Stimulated activated naive CD8-positive, alpha-beta T cell treated with anti-CD3 and anti-CD28 coated beads, Interleukin-15, Interleukin-2, amounts not matched to agents 100 U/mL and 50 U/mL, for 24 hours (primary cell): ENCODE data around the gene SPI1.

ENCODE experiments used
- ATAC-seq: fragments of 150-1000 bp; cut with Tn5 transposase; one replicate; pipeline ENCODE4 v1.10.0; 2021
- DNase-seq: peaks from one replicate; pipeline ENCODE4 v3.0.0; 2021

Gene SPI1

DNA sequence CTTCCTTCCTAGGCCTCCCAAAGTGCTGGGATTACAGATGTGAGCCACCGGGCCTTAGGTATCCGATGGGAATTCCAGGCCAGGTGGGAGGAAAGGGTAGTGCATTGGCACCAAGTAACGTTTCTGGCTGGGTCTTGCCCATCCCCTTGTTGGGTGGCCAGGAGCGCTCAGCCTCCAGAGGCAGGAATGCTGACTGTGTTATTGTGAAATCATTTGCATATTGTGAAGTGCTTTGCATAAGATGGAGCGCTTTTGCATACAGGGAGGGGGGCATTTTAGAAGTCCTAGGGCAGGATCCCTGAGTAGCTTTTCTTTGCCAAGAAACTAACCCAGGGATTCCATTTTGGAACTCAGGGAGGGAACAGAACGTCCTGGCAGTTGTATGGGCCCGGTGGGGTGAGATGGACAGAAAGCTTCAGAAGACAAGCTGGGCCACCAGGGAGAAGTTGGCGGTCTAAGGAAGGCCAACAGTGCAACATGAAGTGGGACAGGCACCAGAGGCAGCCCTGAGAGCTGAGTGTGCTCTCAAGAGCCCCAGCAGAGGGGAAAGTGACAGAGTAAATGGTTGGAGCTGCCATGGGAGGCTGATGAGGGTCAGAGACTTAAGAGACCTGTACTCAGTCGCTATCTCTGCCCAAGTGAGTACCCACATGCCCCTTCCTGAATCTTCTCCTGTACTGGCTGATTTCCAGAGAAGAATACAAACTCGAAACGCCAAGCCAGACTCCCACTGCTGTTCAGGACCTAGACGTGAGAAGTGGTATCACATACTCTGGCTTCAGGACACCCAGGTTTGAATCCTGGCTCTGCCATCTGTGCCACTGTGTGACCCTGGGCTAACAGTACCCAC is 28.8 kb upstream of the SPI1 start:
- ATAC-seq (no peak), DNase-seq (no peak)

DNA sequence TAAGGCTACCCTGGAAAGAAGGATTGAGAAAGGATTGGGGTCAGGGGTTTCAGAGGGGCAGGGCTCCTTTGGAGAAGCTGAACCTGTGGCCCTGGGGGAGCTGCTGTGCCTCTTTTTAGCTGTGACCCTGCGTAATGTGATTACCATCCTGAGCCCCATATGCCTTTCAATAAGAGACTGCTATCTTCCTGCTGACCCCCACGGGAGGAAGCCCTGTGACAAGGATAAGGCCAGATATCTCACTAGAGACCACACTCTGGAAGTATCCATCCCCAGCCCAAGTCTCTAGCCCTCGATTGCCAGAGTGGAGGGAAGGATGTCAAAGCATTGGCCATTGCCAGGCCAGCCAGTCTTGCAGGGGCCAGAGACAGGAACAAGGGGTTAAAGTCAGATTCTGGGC is 25.2 kb upstream of the SPI1 start:
- ATAC-seq: no peak
- no peak for DNase-seq

DNA sequence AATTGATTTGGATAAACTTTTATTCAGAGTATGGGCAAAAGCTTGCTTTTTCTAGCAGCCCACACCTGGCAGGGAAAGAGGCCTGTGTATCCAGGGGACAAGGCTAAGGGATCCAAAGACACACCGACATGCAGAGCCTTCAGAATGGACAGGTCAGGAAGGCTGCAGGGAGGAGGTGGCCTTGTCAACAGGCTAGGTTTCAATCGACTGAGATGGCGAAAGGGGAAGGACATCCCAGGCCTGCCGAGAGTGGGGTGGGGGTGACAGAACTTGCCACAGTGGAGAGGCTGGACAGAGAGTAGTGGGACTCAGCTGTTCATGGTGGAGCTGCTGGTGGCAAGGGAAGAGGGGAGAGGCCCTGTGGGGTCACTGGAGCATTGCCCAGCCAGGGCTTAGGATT is 24.8 kb upstream of the SPI1 start:
- DNase-seq (no peak), ATAC-seq (no peak)

DNA sequence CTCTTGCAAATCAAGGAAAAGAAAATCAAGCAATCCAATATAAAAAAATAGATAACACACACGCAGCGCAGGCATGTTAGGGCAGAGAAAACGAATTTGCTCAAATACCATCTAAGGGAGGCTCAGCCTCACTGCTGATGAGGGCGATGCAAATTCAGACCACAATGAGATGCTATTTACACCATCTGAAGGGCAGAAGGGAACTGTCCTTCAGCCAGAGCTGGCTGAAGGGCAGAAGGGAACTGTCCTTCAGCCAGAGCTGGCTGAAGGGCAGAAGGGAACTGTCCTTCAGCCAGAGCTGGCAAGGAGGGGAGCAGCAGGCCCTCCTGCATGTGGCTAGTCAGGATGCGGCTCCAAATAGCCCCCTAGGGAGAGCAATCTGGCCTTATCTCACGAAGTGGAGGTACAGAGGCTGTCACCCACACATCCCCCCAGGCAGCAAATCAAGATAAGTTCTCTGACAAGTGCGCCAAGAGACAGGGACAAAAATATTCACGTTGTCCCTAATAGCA is 22.5 kb upstream of the SPI1 start:
- DNase-seq (no peak), ATAC-seq (no peak)

DNA sequence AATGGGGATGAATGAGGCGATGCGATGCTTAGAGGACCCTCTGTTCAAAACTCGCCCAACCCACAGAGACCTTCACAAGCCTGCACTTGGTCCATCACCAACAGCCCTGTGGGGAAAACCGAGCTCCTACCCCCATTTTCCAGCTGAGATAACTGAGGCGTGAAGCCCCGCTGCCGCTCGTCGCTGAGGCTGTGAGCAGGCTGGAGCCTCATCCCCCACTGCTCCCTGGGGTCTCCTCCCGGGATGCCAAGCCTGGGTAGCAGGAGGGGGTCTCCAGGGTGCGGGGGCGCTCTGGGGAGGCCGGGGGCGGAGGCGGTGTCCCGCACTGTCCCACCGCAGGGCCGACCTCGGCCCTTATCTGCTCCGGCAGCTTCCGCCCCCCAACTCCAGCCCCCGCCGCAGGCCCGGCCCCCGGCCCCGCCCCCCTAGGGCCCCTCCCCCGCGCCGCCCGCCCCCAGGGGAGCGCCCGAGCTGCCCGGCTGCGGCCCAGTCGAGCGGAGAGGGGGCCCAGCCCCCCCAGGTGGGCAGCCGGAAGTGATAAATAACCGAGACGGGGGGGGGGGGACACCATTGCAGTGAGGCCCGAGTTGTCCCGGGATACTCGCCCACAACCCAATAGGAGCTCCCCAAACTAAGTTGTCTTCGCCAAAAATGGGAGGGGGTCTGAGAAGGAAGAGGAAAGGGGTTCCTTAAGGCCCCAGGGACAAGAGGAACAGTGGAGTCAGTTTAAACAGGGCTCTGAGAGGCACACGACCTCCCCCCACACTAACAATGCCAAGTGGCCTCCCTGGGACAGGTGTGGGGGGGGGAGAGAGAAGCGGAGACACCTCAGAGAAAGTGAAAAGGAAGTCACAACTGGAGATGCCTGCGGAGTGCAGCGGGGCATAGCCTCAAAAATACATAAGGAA is 21.8 kb upstream of the SPI1 start:
- ATAC-seq: peak; percentile 61
- DNase-seq: no peak

DNA sequence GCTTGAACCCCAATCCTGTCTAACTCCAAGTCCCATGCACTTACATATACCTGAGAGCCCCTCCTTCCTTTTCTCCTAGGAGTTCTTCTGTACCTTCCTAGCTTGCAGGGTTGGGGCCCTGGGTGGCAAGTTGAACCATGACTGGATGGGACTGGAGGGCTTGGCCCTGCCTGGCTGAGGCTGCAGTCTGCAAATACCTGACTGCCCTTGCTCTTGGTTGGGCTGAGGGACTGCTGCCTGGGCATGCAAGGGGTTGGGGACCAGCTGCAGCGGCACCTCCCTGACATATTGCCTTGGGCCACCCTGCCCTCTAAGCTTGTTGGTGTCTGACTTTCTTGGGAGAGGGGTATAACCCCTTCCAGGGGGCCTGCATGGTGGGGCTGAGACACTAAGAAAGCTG is 20.2 kb upstream of the SPI1 start:
- ATAC-seq (no peak), DNase-seq (no peak)

DNA sequence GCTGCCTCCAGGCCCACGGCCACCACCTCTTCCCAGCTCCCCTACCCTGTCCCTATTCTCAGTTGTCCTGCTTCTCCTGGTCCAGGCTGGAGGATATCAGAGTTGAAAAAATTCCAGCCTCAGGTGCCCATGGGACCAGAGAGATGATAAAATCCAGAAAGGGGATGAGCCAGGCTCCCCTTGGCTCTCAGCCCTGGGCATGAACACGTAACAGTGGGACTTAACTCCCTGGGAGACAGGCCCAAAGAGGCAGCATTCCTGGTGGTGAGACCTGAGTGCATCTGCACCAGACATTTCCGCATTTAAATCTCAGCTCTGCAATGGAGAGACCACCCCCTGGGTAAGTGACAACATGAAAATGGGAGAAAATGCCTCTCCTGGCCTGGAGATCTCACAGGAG is 19.7 kb upstream of the SPI1 start:
- no peak for ATAC-seq
- no peak for DNase-seq

DNA sequence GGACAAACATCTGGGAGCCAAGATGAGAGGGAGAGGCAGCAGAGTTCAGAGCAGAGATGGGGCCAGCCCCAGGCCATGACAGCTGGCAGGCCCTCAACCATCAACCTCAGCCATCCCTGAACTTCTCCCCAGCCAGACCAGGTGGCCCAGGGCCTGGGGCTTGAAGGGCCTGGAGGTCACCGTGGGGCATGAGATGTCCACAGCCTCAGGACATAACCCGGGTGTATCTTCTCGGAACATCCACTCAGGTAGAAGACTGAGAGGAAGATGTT is 17.6 kb upstream of the SPI1 start:
- ATAC-seq: no peak
- peak; percentile 7 for DNase-seq

DNA sequence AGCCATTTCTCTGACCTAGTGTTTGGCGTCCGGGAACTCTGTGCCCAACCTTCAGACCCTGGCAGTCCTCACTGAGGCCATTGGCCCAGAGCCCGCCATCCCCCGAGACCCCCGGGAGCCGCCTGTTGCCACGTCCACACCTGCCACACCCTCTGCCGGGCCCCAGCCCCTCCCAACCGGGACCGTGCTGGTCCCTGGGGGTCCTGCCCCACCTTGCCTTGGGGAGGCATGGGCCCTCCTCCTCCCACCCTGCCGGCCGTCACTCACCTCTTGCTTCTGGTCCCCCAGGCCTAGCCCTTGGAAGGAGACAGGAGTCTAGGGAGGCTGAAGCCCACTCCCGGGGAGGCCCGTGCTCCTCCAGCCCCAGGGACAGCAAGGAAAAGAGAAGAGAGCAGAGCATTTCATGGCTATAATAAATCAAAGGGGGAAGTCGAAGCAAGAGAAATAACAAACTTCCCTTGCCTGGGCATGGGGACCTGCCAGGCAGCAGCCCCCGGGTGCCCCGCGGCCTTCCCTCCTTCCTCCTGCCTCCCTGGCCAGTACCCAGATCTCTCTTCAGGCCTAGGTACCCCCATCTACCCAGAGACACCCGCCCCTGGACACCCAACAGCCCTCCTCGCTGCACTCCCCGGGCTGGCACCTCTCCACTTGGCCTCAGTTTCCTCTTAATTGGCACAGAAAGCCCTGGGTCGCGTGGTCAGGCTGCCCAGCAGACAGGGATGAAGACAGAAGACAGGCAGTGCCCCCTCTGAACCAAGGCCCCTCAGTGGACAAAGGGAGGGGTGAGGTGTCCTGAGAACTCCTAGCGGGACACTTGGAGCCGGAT is 17.1 kb upstream of the SPI1 start:
- no peak for DNase-seq
- ATAC-seq: no peak

DNA sequence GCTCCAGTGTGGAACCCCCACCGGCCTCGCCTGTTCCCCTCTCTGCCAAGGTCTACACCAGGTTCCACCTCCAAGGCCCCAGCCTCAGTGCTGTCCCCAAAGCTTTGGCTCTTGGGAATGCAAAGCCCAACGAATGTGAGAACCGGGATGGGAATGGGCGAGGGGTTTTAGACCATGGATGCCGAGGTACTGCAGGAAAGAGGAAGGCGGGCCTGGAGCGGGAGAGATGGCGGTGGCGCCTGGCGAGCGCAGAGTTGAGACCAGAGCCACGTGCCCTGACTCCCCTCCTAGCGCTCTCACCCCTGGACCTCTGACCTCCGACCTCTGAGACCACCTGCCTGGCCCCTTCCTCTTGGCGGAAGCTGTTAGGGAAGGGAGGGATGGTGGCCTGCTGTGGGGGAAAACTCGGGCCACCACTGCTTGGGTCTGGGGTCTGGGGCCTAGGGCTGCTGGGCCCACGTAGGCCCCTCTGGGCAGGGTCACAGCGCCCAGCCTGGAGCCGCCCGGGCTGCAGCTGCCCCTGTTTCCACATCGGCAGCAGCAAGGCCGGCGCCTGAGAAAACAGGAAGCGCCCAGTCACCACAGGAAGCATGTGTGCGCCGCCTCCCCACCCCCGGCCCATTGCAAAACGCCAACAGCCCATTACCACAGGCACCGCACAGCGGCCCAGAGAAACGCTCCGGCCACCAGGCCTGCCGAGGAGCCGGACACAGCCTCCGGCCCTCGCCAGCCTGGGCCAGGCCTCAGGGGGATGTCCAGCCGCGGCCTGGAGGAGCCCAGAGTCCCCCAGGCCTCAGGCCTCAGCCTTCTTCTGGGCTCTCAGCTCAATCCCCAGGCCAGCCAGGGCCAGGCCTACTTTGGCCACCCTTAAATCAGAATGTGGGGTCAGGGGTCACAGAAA is 16.2 kb upstream of the SPI1 start:
- ATAC-seq: peak; percentile 73
- DNase-seq: peak; percentile 65

DNA sequence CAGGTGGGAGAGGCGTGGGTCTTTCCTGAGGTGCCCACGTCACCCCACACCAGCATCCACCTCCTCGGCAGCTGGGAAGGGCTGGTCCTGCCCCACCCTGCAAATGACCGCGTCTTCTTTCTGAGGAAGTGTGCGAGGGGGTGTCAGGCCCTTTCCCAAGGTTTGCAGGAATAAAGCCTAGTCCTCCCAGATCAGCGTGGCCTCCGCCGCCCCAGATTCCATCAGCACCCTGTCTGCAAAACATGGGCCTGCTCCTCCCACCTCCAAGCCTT is 15.6 kb upstream of the SPI1 start:
- ATAC-seq (no peak), DNase-seq (no peak)

DNA sequence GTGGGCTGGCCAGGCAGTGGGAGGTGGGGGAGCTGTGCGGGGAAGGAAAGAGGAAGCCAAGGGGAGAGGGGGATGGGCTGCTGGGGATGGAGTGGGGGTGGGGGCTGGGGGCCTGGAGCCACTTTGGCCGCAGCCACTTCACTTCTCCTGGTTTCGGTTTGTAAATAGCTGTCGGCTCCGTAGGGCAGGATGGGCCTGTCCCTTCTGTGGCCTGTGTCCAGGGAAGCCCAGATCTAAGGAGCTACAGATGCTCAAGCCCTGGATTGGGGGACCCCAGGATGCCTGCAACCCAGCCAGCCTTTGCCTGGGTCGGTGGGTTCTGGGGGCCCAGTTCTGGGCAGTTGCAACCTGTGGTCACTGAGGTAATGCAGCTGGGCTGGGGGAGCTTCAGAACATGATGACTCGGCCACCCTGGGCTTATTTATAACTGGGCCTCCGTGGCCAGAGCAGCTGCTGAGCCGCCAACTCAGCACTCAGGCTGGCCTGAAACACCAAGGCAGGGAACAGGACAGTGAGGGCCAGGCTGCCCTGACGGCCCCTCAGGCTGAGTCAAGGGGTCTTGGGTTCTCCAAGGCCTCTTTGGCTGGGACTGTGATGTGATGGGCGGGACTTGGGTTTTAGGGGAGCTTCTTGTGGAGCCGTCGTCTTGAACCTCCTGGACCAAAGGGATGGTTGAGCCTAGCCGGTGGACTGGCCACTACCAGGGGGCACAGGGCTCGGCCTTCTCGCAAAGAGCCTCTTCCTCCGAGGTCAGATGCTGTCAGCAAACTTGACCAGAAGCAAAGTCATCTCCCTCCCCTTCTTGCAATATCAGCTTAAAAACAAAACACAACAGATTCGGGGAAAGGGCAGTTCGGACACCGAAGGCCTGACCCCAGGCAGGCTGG is 15.1 kb upstream of the SPI1 start:
- ATAC-seq: no peak
- no peak for DNase-seq

DNA sequence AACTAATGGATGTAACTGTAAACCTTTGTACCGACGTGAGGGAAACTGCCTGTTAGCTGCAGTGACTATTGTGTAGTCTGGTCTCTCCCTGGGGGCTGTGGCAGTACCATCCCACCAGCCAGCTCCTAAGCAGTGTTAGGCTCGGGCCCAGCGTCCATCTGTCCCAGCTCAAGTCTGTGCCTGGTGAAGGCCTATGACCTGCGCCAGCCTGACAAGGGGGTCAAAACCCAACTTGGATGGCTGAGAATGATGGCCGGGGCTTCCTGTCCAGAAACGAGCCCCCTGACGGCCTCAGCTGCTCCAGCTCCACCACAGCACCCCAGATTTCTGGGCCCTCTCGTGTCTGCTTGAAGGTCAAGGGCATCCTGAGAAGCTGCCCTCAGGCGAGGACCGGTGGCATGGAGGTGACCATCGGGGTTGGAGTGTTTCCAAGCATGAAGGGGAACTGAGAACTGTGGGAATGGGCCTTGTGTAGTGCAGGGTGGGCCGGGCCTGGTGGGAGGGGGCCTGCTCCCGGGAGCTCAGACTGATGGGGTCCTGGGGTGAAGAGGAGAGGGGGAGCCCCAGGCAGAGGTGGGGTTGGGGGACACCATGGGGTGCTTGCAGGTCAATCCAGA is 14.3 kb upstream of the SPI1 start:
- DNase-seq (no peak), ATAC-seq (no peak)

DNA sequence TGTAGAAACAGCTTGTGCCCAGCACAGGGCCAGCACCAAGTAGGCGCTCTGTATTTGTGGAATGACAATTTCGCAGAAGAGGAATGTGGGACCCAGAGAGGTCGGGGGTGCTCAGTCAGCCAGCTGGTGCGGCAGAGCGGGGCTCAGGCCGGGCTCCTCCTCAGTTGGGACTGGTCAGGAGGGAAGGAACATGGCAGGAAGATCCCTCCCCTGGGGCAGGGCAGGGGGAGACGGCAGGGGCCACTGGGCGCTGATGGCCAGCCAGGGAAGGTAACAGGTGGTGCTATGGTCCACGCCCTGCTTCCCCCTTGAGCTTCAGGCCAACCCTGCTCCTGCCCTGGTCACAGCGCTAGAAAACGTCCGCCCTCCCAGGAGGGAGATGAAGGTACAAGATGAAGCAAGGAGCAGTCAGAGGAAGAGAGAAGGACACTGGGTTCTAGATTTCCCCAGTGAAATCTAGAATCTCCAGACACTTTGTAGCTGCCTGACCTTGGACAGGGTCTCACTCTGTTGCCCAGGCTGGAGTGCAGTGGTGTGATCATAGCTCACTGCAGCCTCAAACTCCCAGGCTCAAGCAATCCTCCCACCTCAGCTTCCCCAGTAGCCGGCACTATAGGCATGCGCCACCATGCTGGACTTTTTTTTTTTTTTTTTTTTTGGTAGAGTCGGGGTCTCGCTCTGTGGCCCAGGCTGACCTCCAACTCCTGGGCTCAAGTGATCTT is 13.5 kb upstream of the SPI1 start:
- ATAC-seq (no peak), DNase-seq (no peak)

DNA sequence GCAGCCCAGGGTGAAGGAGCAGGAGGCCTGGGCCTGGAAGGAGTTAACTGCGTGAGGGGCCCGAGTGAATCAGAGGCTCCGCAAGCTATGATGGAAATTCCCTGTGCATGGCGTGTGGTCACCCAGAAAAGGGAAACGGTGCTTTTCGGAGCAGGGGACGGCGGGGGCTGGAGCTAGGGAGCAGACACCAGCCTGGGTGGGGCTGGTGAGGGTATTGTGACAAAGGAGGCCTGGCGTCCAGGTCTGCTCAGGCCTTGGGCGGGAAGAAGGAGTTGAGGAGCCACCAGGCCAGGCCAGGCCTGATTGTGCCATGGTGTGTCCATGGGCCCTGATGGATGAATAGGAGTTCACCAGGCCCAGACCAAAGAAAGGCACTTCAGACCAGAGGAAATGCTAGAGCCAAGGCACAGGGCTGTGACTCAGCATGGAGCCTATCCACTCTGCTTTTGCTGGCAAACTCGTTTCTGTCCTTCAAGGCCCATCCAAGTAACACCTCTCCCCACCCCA is 12.8 kb upstream of the SPI1 start:
- DNase-seq (no peak), ATAC-seq (no peak)

DNA sequence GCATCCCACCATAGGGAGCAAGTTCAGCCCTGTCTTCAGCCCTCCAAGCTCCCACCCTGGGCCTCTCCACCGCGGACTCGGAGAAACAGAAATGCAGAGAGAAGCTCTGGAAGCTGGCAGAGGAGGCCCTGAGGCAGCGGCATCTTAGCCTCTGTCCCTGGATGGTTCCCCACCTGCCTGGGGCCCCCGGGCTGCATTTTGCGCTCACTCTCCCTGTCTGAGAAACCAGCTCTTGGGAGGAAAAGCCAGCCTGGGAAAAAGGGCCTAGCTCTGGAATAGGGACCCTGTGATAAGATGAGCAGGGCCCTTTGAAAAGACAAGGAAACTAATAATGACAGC is 12.0 kb upstream of the SPI1 start:
- ATAC-seq (no peak), DNase-seq (no peak)

DNA sequence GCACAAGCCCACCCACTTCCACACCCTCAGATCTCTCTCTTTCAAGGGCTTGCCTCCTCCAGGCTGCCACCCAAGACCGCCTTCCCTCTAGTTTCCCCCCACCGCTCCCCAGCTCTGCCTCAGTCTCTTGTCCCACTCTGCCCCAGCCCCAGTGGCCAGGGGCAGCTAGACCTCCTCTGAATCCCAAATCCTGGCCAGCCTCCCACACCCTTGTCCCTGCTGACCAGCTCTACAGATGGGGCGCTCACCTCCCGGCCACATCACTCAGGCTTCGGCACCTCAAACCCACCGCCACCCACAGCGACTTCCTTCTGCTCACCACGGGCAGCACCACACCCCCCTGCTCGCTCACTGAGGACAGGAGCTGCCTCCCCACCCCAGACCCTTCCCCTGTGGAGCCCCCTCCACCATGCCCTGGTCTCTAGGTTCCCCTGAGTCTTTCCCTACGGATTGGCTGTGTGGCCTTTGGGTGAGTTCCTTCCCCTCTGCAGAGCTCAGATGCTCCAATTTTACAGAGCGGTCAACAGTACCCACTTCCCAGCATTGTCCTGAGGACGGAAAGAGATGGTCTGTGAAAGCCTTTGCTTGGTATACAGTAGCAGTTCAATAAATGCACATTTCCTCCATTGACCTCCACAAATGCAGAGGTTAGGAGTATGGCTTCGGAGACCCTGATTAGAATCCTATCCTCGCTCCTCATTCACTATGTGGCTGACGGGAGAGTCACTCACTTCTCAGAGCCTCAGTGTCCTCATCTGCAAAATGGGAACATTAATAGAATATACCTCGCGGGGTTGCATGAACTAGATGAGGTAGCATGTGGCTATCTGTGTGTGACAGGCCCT is 11.5 kb upstream of the SPI1 start:
- ATAC-seq (no peak), DNase-seq (no peak)

DNA sequence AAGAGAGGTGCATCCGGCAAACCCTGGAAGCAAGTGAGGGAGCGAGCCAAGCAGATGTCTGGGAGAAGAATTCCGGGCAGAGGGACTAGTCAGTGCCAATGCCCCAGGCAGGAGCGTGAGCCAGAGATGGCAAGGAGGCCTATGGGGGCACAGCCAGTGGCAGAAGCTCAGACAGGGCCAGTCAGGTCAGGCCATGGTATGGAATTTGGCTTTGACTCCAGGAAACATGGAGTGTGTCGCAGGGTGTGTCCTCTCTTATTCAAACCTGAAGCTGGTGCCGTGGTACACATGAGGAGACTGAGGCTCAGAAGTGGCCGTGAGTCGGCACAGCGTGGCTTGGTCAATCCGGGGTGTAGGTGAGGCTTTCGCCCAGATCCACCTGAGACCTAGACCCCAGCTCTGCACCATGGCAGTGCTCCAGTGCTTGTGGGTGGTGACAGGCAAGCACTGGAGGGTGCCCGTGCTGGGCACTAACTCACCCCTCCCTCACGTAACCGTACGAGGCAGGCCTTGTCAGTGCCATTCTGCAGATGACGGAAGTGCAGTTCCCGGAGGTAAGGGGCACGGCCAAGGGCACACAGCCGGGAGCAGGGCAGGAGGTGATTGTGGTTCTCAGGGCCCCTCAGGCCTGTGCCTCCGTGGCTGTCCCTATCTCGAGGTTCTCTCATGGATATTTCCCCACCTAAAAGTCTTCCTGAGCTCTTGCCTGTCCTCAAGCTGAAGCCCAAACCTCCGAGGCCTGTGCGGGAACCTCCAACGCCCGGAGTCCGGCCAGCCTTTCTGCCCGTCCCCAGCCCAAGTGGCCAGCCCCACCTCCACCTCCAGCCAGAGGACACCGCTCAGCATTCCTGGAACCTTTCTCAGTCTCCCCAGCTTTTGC is 10.6 kb upstream of the SPI1 start:
- no peak for DNase-seq
- ATAC-seq: no peak
